Karpas-422 (cell line): ENCODE data around the gene NR3C1. TPM values are rescaled to one million over a fixed set of nuclear protein-coding genes. Genes with fewer than 3 reads are reported as not detected.

ENCODE experiments used
- DNase-seq: peaks from one replicate; pipeline ENCODE4 v3.0.0-alpha.2; 2015
- H2AFZ ChIP-seq: fragments of 200-600 bp; sonication (generic); 2 replicates; pipeline ENCODE4 v1.6.1; 2014; ENCODE audit warnings: antibody characterized with exemption, low read length, mixed read lengths
- H3K27ac ChIP-seq: fragments of 200-600 bp; sonication (generic); 2 replicates; pipeline ENCODE4 v1.5.1; 2014; ENCODE audit warnings: mild to moderate bottlenecking, low read length, moderate library complexity
- H3K27me3 ChIP-seq: fragments of 200-600 bp; sonication (generic); 2 replicates; pipeline ENCODE4 v1.6.1; 2014; ENCODE audit warnings: low read length, mixed read lengths
- H3K36me3 ChIP-seq: fragments of 200-600 bp; sonication (generic); 2 replicates; pipeline ENCODE4 v1.6.1; 2014; ENCODE audit warnings: low read length, mixed read lengths; ENCODE audit not compliant: insufficient read depth
- H3K4me1 ChIP-seq: fragments of 200-600 bp; sonication (generic); 2 replicates; pipeline ENCODE4 v1.6.1; 2014; ENCODE audit warnings: mild to moderate bottlenecking, low read length, mixed read lengths
- H3K4me2 ChIP-seq: fragments of 200-600 bp; sonication (generic); 2 replicates; pipeline ENCODE4 v1.6.1; 2014; ENCODE audit warnings: low read length, low read depth, mild to moderate bottlenecking; ENCODE audit not compliant: poor library complexity, severe bottlenecking
- H3K4me3 ChIP-seq: fragments of 200-600 bp; sonication (generic); 2 replicates; pipeline ENCODE4 v1.5.1; 2014; ENCODE audit warnings: mild to moderate bottlenecking, antibody characterized with exemption, low read length, mixed read lengths
- H3K79me2 ChIP-seq: fragments of 200-600 bp; sonication (generic); 2 replicates; pipeline ENCODE4 v1.6.1; 2014; ENCODE audit warnings: mild to moderate bottlenecking, low read length, mixed read lengths
- H3K9ac ChIP-seq: fragments of 200-600 bp; sonication (generic); 2 replicates; pipeline ENCODE4 v1.6.0; 2014; ENCODE audit warnings: low read length
- H3K9me2 ChIP-seq: fragments of 200-600 bp; sonication (generic), shearing (Covaris generic); replicated peaks from 2 replicates; pipeline ENCODE4 v1.6.0; 2014; ENCODE audit warnings: mild to moderate bottlenecking, low read length, moderate library complexity; ENCODE audit not compliant: insufficient read depth
- H3K9me3 ChIP-seq: fragments of 300-700, 200-600 bp; sonication (generic); 2 replicates; pipeline ENCODE4 v1.6.1; 2014; ENCODE audit warnings: low read length, mixed read lengths
- H4K20me1 ChIP-seq: fragments of 200-600 bp; sonication (generic); 2 replicates; pipeline ENCODE4 v1.6.1; 2014; ENCODE audit warnings: mild to moderate bottlenecking, antibody characterized with exemption, low read length, low read depth; ENCODE audit not compliant: insufficient read depth
- total RNA-seq: library from RNA; depleted of rRNA; stranded (reverse); fragments of >200 nt; shearing (Covaris generic); gene quantifications from 2 replicates; pipeline ENCODE4 v1.2.3, GENCODE V29; 2014; ENCODE audit warnings: low replicate concordance

Gene NR3C1
- total RNA-seq, 1 experiment from 2014 or later, result 364 TPM

DNA sequence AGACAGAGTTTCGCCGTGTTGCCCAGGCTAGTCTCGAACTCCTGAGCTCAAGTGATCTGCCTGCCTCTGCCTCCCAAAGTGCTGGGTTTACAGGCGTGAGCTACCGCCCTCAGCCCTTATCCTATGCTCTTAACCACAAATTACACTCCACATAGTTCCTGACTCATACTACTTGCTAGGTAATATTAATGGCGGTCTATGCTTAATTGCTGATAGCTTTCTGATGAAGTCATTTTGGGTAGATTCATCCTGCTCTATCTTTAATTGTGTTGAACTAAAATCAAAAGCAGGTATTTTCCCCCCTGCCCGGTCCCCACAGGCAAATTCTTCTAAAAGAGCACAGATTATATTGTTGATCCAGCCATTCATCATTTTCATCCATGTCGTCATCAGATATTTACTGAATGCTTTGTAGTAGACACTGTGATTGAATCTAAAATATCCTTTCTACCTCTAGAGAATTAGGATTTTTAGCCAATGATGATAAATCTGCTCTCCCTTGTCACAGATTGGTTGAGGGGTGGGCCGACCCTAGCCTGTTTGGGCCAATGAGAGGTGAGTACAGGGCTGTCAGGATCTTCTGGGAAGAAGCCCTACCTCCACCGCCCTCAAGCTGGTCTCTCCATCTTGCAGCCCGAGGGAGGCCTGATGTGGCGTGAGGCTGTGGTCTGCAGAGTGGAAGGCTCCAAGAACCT lies 144.8 kb downstream of the NR3C1 start:
- no peak overlapping the region for H3K4me2 ChIP-seq
- H4K20me1 ChIP-seq, result no peaks in the 10 kb centered on the region
- no peaks in the 10 kb centered on the region for H3K79me2 ChIP-seq
- no peaks in the 10 kb centered on the region for H3K36me3 ChIP-seq
- H3K27me3 ChIP-seq, result no peaks in the 10 kb centered on the region
- no peak for DNase-seq
- no peak overlapping the region for H3K4me3 ChIP-seq
- no peaks in the 10 kb centered on the region for H3K9me2 ChIP-seq
- H3K9ac ChIP-seq, result no peak overlapping the region
- H3K27ac ChIP-seq, result no peak overlapping the region
- no peaks in the 10 kb centered on the region for H3K4me1 ChIP-seq
- H2AFZ ChIP-seq, result no peak overlapping the region
- H3K9me3 ChIP-seq, result no peaks in the 10 kb centered on the region

DNA sequence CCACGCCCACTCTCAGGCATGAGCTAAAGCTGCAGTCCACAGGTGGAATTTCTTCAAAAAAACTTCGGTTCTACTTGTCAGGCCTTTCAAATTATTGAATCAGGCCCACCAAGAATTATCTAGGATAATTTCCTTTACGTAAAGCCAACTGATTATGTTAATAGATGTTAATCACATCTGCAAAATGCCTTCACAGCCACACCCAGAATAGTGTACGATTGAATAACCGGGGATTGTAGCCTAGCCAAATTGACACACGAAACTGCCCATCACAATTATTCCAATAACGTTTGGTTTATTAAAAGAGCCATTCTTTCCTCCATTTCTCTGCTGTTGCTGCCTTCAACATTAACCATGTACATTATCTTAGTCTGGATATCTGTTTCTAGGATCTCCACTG lies 148.7 kb downstream of the NR3C1 start:
- H3K4me2 ChIP-seq, result no peak overlapping the region
- DNase-seq, result no peak
- H4K20me1 ChIP-seq, result no peaks in the 10 kb centered on the region
- H2AFZ ChIP-seq, result no peak overlapping the region
- H3K9me2 ChIP-seq, result no peaks in the 10 kb centered on the region
- peaks cover 3% of the 10 kb centered on the region; the same call in 1 of the 2 replicates for H3K4me1 ChIP-seq
- H3K4me3 ChIP-seq, result no peak overlapping the region
- no peaks in the 10 kb centered on the region for H3K36me3 ChIP-seq
- H3K9me3 ChIP-seq, result no peaks in the 10 kb centered on the region
- no peak overlapping the region for H3K27ac ChIP-seq
- H3K27me3 ChIP-seq, result no peaks in the 10 kb centered on the region
- H3K79me2 ChIP-seq, result no peaks in the 10 kb centered on the region
- no peak overlapping the region for H3K9ac ChIP-seq

DNA sequence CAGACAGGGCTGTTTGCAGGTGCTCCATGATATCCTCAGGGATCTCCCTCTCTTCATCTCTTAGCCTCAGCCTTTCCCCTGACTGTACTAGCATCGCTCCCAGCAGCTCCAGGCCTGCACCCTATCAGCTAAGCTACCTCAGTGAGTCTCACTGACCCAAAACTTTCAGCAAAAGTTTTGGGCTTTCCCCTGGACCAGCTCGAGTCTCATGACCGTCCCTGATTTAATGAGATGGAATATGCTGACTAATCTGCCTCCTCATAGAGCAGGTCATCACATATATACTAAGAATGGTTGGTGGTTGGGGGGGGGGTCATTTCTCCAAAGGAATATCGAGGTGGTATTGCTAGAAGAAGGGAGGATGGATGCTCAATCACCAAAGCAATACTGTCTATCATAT lies 151.5 kb downstream of the NR3C1 start:
- Histone ChIP-seq H3K4me1 (peaks cover 3% of the 10 kb centered on the region; the same call in 1 of the 2 replicates), H3K9me3 (no peaks in the 10 kb centered on the region), H3K36me3 (no peaks in the 10 kb centered on the region), H3K9me2 (0 out of 2 replicates have a peak, but pooled peaks cover 5% of the 10 kb centered on the region), H3K79me2 (no peaks in the 10 kb centered on the region), H2AFZ (no peak overlapping the region), H3K9ac (no peak overlapping the region), H4K20me1 (no peaks in the 10 kb centered on the region), H3K4me3 (no peak overlapping the region), H3K27me3 (no peaks in the 10 kb centered on the region), H3K4me2 (no peak overlapping the region), H3K27ac (no peak overlapping the region)
- no peak for DNase-seq

DNA sequence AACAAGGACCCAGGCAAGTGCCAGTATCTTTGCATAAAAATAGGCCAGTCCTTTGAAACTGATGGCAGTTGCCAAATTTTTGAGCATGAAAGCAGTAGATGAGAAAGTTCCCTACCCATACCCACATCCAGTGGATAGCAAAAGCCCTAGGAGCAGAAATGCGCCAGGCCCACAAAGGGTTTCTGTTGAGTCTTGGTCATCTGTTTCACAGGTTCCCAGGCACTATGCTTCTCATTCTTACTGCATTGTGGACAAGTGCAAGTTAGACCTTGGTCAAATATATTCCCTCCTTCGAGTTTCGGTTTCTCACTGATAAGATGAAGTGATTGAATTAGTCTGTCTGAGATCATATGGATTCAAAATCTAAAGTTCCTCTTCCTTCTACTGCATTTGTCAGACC lies 152.3 kb downstream of the NR3C1 start:
- no peak for DNase-seq
- Histone ChIP-seq H3K9me2 (0 out of 2 replicates have a peak, but pooled peaks cover 5% of the 10 kb centered on the region), H3K4me3 (no peak overlapping the region), H4K20me1 (no peaks in the 10 kb centered on the region), H3K9me3 (no peaks in the 10 kb centered on the region), H3K4me2 (no peak overlapping the region), H3K9ac (no peak overlapping the region), H2AFZ (no peak overlapping the region), H3K27me3 (no peaks in the 10 kb centered on the region), H3K4me1 (peaks cover 3% of the 10 kb centered on the region; the same call in 1 of the 2 replicates), H3K79me2 (no peaks in the 10 kb centered on the region), H3K27ac (no peak overlapping the region), H3K36me3 (no peaks in the 10 kb centered on the region)

DNA sequence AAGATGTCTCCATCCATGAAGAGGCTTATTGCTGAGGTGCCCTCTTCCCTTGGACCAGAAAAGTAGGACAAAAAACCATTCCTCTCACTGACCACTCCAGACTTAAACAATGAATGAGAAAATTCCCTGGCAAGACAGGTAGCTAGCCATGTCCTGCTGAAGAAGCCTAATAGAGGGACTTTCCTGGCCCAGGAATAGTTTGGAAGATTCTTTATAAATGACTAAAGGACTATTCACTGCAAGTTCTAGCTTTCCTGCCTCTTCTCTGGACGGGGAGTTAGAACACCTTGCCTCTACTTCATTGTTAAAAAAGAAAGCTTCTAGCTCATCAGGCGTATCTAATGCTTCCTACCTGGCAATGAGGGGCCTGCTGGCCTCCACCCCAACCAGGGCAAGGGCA lies 153.6 kb downstream of the NR3C1 start:
- Histone ChIP-seq H3K79me2 (no peaks in the 10 kb centered on the region), H3K9me2 (0 out of 2 replicates have a peak, but pooled peaks cover 5% of the 10 kb centered on the region), H3K27ac (no peak overlapping the region), H3K36me3 (no peaks in the 10 kb centered on the region), H3K27me3 (no peaks in the 10 kb centered on the region), H3K9me3 (no peaks in the 10 kb centered on the region), H3K4me2 (no peak overlapping the region), H3K9ac (no peak overlapping the region), H4K20me1 (no peaks in the 10 kb centered on the region), H3K4me3 (no peak overlapping the region), H2AFZ (no peak overlapping the region), H3K4me1 (peaks cover 3% of the 10 kb centered on the region; the same call in 1 of the 2 replicates)
- DNase-seq, result no peak

DNA sequence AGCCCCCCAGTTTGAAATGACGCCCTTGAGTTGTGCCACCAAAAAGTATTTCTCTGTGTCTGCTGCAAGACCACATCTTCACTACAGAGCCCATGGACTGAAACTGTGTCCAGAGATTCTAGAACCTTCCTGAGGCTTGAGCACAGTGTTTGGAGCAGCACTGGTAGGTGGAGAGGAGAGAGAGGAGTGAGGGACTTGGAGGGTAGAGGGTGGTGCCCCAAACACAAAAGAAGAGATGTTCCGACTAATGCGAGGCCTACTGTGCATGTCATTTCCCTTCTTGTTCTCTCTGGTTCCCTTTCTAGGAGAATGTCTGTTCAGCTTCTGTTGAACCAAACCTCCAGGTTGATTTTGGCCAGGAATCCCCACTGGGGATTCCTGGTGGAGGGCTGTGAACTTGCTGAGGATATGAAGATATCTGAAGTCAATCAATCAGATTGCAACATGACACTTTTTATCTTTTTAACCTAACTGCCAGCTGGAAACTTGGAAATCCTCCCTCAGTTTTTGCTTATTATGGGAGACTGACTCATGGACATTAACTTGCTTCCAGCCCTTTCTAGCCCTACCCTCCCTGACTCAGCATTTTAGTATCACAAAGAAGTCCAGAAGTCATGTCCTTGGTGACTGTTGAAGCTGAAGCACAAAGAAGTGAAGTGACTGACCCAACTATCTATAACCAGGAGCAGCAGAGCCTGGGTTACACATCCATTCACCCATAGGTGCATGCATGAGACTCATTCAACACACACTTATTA lies 154.5 kb downstream of the NR3C1 start:
- H3K9ac ChIP-seq, result no peak overlapping the region
- H3K79me2 ChIP-seq, result no peaks in the 10 kb centered on the region

DNA sequence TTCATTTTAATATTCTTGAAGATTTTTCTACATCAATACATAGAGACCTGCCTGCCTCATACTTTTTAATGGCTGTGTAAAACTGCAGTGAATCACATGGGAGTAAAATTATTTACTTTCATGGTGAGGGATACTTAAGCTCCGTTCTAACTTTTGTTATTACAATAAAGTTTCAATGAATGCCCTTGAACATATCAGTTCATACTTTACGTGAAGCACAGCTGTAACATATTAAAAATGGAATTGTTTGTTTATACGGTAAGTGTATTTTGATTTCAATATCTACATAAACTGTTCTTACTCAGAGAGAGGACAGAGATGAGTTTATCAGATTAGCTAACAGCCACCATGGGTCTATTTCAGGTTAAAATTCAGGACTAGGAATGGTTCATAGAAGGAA lies 155.1 kb downstream of the NR3C1 start:
- H3K9ac ChIP-seq, result no peak overlapping the region
- H3K36me3 ChIP-seq, result no peaks in the 10 kb centered on the region
- no peaks in the 10 kb centered on the region for H3K79me2 ChIP-seq
- H3K27me3 ChIP-seq, result no peaks in the 10 kb centered on the region
- H3K9me3 ChIP-seq, result no peaks in the 10 kb centered on the region
- no peak overlapping the region for H3K4me3 ChIP-seq
- no peak overlapping the region for H2AFZ ChIP-seq
- no peaks in the 10 kb centered on the region for H4K20me1 ChIP-seq
- no peak overlapping the region for H3K27ac ChIP-seq
- no peak for DNase-seq
- H3K9me2 ChIP-seq, result 0 out of 2 replicates have a peak, but pooled peaks cover 5% of the 10 kb centered on the region
- H3K4me1 ChIP-seq, result peaks cover 3% of the 10 kb centered on the region; the same call in 1 of the 2 replicates
- no peak overlapping the region for H3K4me2 ChIP-seq

More for the DNA sequence above, 154.5 kb downstream of the NR3C1 start:
- Histone ChIP-seq H3K4me2 (no peak overlapping the region), H3K27ac (no peak overlapping the region), H3K4me3 (no peak overlapping the region), H2AFZ (no peak overlapping the region), H3K9me3 (no peaks in the 10 kb centered on the region), H4K20me1 (no peaks in the 10 kb centered on the region), H3K36me3 (no peaks in the 10 kb centered on the region), H3K27me3 (no peaks in the 10 kb centered on the region), H3K9me2 (0 out of 2 replicates have a peak, but pooled peaks cover 5% of the 10 kb centered on the region), H3K4me1 (peaks cover 3% of the 10 kb centered on the region; the same call in 1 of the 2 replicates)
- DNase-seq, result no peak

DNA sequence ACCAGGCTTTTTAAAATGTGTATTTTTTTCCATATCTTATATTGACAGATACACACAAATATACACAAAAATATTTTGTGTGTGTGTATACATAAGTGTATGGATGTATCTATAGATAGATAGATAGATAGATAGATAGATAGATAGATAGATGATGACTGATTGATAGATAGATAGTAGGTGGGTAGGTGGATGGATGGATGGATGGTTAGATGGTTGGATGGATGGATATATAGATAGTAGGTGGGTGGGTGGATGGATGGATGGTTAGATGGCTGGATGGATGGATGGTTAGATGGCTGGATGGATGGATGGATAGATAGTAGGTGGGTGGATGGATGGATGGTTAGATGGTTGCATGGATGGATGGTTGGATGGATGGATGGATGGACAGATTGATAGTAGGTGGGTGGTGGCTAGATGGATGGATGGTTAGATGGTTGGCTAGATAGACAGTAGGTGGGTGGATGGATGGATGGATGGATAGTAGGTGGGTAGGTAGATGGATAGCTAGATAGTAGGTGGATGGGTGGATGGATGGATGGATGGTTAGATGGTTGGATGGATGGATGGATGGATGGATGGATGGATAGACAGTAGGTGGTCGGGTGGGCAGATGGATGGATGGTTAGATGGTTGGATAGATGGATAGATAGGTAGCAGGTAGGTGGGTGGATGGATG lies 156.2 kb downstream of the NR3C1 start:
- Histone ChIP-seq H3K36me3 (no peaks in the 10 kb centered on the region), H2AFZ (no peak overlapping the region), H3K9me3 (no peaks in the 10 kb centered on the region), H3K9ac (no peak overlapping the region), H4K20me1 (no peaks in the 10 kb centered on the region), H3K79me2 (no peaks in the 10 kb centered on the region), H3K9me2 (0 out of 2 replicates have a peak, but pooled peaks cover 5% of the 10 kb centered on the region), H3K27ac (no peak overlapping the region), H3K4me3 (no peak overlapping the region), H3K4me1 (no peaks in the 10 kb centered on the region), H3K27me3 (no peaks in the 10 kb centered on the region), H3K4me2 (no peak overlapping the region)
- DNase-seq, result no peak
